K562 (cell line): Measurements from ENCODE around the gene RNF168. TPM values are rescaled to one million over a fixed set of nuclear protein-coding genes. Genes with fewer than 3 reads are reported as not detected.

Source experiments
- ARID3A ChIP-seq: IDR thresholded peaks from 2 replicates; pipeline ENCODE4 v1.6.1; 2012; ENCODE audit warnings: low read depth, low read length, improper control_type of control experiment, borderline replicate concordance
- BCOR ChIP-seq: fragments of 450-650 bp; IDR thresholded peaks from 2 replicates; pipeline ENCODE4 v1.6.1; 2016
- E2F3 ChIP-seq: fragments of 250-450 bp; sonication (Bioruptor Pico); IDR thresholded peaks from 2 replicates; pipeline ENCODE4 v1.4.0; 2020; ENCODE audit warnings: mild to moderate bottlenecking
- EWSR1 ChIP-seq: fragments of 450-650 bp; IDR thresholded peaks from 2 replicates; pipeline ENCODE4 v1.6.1; 2018; ENCODE audit warnings: borderline replicate concordance, mild to moderate bottlenecking, low read depth, moderate library complexity; ENCODE audit not compliant: partially characterized antibody
- FOXA1 ChIP-seq: fragments of 450-650 bp; IDR thresholded peaks from 2 replicates; pipeline ENCODE4 v1.6.1; 2016; ENCODE audit warnings: mild to moderate bottlenecking, borderline replicate concordance
- GATAD2A ChIP-seq: fragments of 450-650 bp; IDR thresholded peaks from 2 replicates; pipeline ENCODE4 v1.6.1; 2017
- ID3 ChIP-seq, 2 experiments: fragments of 250-450 bp in 1 of 2; fragments of 450-650 bp in 1 of 2; sonication (Bioruptor Pico) in 1 of 2; IDR thresholded peaks; 2 replicates each; pipeline versions ENCODE4 v1.6.1 to v1.8.0; 2016 to 2021; ENCODE audit warnings: mild to moderate bottlenecking in 2 of 2, moderate library complexity in 2 of 2, missing compliant biosample characterization in 1 of 2, missing genetic modification characterization in 1 of 2
- NELFE ChIP-seq: IDR thresholded peaks from 2 replicates; pipeline ENCODE4 v1.6.1; 2011; ENCODE audit warnings: mild to moderate bottlenecking; ENCODE audit not compliant: insufficient read depth, insufficient read length
- POLR2AphosphoS5 ChIP-seq: IDR thresholded peaks from 2 replicates; pipeline ENCODE4 v1.6.1; 2011; ENCODE audit warnings: mild to moderate bottlenecking, low read depth, low read length, moderate library complexity; ENCODE audit not compliant: control insufficient read depth, insufficient read depth
- RAD21 ChIP-seq, 2 experiments: fragments of 250-450 bp in 1 of 2; fragments of 450-650 bp in 1 of 2; sonication (Bioruptor Pico) in 1 of 2; formaldehyde crosslinking in 1 of 2; IDR thresholded peaks in 1 of 2; conservative IDR thresholded peaks in 1 of 2; 2 replicates each; pipeline versions ENCODE4 v1.4.0 to v1.8.0; 2020 to 2022; ENCODE audit warnings: mild to moderate bottlenecking in 2 of 2, moderate library complexity in 1 of 2
- STAT5A ChIP-seq: IDR thresholded peaks from 2 replicates; pipeline ENCODE4 v1.6.1; 2012; ENCODE audit warnings: low read length, inconsistent platforms, borderline replicate concordance
- TEAD1 ChIP-seq, 2 experiments: fragments of 450-650 bp in 1 of 2; sonication (generic) in 1 of 2; formaldehyde crosslinking; IDR thresholded peaks; 2 replicates each; pipeline versions ENCODE4 v1.4.0 to v1.8.0; 2020 to 2022; ENCODE audit warnings: mild to moderate bottlenecking in 2 of 2, missing genetic modification reagents in 1 of 2
- ZBTB17 ChIP-seq: fragments of 450-650 bp; formaldehyde crosslinking; IDR thresholded peaks from 2 replicates; pipeline ENCODE4 v1.4.0; 2020; ENCODE audit warnings: mild to moderate bottlenecking
- ZFPM2 ChIP-seq: fragments of 250-450 bp; sonication (Bioruptor Pico); IDR thresholded peaks from 2 replicates; pipeline ENCODE4 v1.5.1; 2022; ENCODE audit warnings: mild to moderate bottlenecking
- ZMIZ1 ChIP-seq, 2 experiments: fragments of 150-350 bp in 1 of 2; IDR thresholded peaks; 2 replicates each; pipeline ENCODE4 v1.6.1; 2012 to 2016; ENCODE audit warnings: low read depth in 2 of 2, low read length in 2 of 2, mild to moderate bottlenecking in 1 of 2, moderate library complexity in 1 of 2
- polyA plus RNA-seq, 8 experiments: library from polyadenylated mRNA; depleted of rRNA in 4 of 8; stranded (reverse) in 5 of 8; unstranded in 3 of 8; fragments of >200 nt; fragmentation: Nextera tagmentation in 2 of 8; fragmentation: Illumina TruSeq in 1 of 8; extraction: Ambion mirVana in 2 of 8; extraction: Trizol in 1 of 8; gene quantifications; 2 replicates each; pipeline versions ENCODE4 v1.2.1 to v1.2.3, GENCODE V29; 2011 to 2014; ENCODE audit warnings: inconsistent platforms in 1 of 8, missing spikeins in 1 of 8
- total RNA-seq, 7 experiments: library from RNA; depleted of rRNA in 6 of 7; stranded (reverse); fragments of >200 nt in 6 of 7; fragmentation: Illumina TruSeq in 2 of 7; extraction: Trizol in 2 of 7; gene quantifications; 2 replicates each; pipeline versions ENCODE4 v1.2.1 to v1.2.3, GENCODE V29; 2011 to 2021; ENCODE audit warnings: low replicate concordance in 1 of 7
- TF ChIP-seq, protein P1 (sequence below): sonication (generic); formaldehyde crosslinking; IDR thresholded peaks from 2 replicates; pipeline ENCODE4 v1.8.0; 2022; ENCODE audit warnings: mild to moderate bottlenecking, missing genetic modification reagents, borderline replicate concordance
- TF ChIP-seq, protein P2 (sequence below): fragments of 200-800 bp; sonication (Bioruptor generic); IDR thresholded peaks from 2 replicates; pipeline ENCODE4 v1.6.1; 2017; ENCODE audit warnings: missing genetic modification characterization, missing compliant biosample characterization

RNF168 gene
- total and polyA plus RNA-seq, 9 of the 15 experiments (the other 6 are each of a cell fraction or from before 2014, with no cell fraction given) = 6.0 to 32.1 (median 16.6) TPM

- TF ChIP-seq TEAD1 (CRISPR knock-in tag; IDR thresholded peaks at IDR 0.05) (0 out of 4 replicates have a peak, but pooled peaks of 1 of the 2 experiments have one; percentile 18), BCOR (no peak), GATAD2A (no peak), EWSR1 (no peak), E2F3 (CRISPR knock-in tag) (no peak), STAT5A (0 out of 2 replicates have a peak, but pooled peaks have one; percentile 42), ID3 (CRISPR knock-in tag; IDR thresholded peaks at IDR 0.05) (no peak), ID3 (tag; IDR thresholded peaks at IDR 0.05) (peak; percentile 99), ZMIZ1 (IDR thresholded peaks at IDR 0.05; ENCODE audit: low read depth in 2 of 2, low read length in 2 of 2) (no peak), ARID3A (0 out of 2 replicates have a peak, but pooled peaks have one; percentile 34), ZFPM2 (CRISPR knock-in tag) (no peak), POLR2AphosphoS5 (peak; percentile 55; the same call in 1 of the 2 replicates), NELFE (no peak), FOXA1 (peak; percentile 56; the same call in 1 of the 2 replicates), RAD21 (CRISPR knock-in tag; conservative IDR thresholded peaks at IDR 0.05 in 1 of 2, IDR thresholded peaks at IDR 0.05 in 1 of 2) (no peak), ZBTB17 (no peak)
- TF ChIP-seq, protein P1, sequence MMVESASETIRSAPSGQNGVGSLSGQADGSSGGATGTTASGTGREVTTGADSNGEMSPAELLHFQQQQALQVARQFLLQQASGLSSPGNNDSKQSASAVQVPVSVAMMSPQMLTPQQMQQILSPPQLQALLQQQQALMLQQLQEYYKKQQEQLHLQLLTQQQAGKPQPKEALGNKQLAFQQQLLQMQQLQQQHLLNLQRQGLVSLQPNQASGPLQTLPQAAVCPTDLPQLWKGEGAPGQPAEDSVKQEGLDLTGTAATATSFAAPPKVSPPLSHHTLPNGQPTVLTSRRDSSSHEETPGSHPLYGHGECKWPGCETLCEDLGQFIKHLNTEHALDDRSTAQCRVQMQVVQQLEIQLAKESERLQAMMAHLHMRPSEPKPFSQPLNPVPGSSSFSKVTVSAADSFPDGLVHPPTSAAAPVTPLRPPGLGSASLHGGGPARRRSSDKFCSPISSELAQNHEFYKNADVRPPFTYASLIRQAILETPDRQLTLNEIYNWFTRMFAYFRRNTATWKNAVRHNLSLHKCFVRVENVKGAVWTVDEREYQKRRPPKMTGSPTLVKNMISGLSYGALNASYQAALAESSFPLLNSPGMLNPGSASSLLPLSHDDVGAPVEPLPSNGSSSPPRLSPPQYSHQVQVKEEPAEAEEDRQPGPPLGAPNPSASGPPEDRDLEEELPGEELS (CRISPR knock-in tag) = no peak
- TF ChIP-seq, protein P2, sequence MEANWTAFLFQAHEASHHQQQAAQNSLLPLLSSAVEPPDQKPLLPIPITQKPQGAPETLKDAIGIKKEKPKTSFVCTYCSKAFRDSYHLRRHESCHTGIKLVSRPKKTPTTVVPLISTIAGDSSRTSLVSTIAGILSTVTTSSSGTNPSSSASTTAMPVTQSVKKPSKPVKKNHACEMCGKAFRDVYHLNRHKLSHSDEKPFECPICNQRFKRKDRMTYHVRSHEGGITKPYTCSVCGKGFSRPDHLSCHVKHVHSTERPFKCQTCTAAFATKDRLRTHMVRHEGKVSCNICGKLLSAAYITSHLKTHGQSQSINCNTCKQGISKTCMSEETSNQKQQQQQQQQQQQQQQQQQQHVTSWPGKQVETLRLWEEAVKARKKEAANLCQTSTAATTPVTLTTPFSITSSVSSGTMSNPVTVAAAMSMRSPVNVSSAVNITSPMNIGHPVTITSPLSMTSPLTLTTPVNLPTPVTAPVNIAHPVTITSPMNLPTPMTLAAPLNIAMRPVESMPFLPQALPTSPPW (CRISPR knock-in tag) = no peak
These were observed 11.5 kb upstream of the RNF168 start, which contains the start of gene SMCO1 (continued) for GRCh38 chr3:196514913-196515621.
